Measurements from ENCODE around the gene PTGES3.

- TF ChIP-seq ZNF274 (IDR thresholded peaks at IDR 0.05; ENCODE audit: low read depth, low read length) (no peak), SUZ12 (IDR thresholded peaks at IDR 0.05; ENCODE audit: extremely low read depth, insufficient read depth, insufficient read length) (no peak)
These were observed 52.0 kb downstream of the PTGES3 start for GRCh38 chr12:56635806-56636674.
